GM18907 (cell line): ENCODE results near the gene TEKT2.

Experiments
- ATAC-seq: cut with Tn5 transposase; IDR thresholded peaks from one replicate; pipeline ENCODE4 v1.9.1; 2021; ENCODE audit warnings: mild to moderate bottlenecking, moderate library complexity; ENCODE audit not compliant: unreplicated experiment

Gene TEKT2, protein sequence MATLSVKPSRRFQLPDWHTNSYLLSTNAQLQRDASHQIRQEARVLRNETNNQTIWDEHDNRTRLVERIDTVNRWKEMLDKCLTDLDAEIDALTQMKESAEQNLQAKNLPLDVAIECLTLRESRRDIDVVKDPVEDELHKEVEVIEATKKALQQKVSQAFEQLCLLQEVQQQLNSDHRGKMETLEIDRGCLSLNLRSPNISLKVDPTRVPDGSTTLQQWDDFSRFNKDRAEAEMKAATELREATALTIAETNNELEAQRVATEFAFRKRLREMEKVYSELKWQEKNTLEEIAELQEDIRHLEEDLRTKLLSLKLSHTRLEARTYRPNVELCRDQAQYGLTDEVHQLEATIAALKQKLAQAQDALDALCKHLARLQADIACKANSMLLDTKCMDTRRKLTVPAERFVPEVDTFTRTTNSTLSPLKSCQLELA

DNA sequence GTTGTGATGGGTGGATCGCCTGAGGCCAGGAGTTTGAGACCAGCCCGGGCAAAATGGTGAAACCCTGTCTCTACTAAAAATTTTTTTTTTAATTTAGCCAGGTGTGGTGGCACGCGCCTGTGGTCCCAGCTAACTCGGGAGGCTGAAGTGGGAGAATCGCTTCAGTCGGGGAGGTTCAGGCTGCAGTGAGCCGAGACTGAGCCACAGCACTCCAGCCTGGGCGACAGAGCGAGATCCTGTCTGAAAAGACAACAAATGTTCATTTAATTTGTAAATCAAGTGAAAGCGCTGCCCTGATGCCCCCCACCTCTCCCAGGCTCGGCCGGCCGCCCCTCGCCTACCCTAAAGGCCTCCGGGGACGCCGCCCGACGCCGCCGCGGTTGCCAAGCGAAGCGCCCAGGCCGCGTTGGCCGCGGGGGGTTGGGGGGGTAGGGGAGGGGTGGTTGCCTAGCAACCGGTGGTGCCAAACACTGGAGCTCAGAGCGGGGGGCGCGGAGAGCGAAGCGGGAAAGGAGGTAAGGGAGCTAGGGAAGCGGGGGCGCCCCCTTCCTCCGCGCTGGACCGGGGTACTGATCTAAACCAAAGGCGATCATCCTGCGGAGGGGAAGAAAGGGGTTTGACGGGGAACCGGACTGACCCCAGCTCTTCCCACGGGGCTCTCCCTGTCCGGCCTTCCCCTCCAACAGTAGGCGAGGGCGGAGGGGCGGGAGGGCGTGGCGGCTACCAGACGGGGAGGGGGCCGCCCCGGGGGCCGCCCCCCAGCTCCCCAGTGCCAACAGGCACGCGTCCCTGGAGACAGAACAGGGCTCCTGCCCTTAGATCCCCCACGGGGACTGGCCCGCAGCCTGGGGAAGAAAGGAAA, at the start of gene TEKT2:
TEKT2 (plus strand) TSS at position 460 of the 862 bp plus-strand sequence. CDS start 828 bp downstream, outside the sequence.
- no peak for ATAC-seq

DNA sequence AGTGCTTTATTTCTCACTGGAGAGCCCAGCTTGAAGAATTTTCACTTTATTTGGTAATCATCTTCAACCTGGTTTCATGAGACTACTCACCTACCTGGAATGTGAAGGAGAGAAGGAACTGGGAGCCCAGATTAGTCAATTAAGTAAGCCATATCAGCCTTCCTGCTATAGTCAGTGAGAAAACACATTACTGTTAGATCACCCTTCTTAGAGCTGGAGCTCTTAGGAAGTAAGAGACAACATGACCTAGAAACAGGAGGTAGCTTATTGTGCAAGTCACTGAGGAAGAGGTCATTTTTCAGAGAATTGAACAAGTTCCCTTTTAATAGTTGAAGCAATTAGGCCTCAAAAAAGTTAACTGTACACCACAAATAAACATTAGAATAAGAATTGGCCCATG, 49.2 kb upstream of the TEKT2 start:
- no peak for ATAC-seq

DNA sequence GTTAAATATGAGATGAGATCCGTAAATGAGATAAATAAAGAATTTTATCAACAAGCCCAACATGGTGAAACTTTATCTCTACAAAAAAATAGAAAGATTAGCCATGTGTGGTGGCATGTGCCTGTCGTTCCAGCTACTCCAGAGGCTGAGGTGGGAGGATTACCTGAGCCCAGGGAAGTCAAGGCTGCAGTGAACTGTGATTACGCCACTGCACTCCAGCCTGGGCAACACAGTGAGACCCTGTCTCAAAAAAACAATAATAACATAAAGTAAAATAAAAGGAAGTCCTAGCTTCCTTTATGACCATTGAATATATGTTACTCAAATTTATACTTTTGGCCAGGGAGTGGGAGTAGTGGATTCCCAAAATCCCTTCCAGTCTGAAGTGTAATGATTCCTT, 48.7 kb upstream of the TEKT2 start:
- ATAC-seq: no peak

DNA sequence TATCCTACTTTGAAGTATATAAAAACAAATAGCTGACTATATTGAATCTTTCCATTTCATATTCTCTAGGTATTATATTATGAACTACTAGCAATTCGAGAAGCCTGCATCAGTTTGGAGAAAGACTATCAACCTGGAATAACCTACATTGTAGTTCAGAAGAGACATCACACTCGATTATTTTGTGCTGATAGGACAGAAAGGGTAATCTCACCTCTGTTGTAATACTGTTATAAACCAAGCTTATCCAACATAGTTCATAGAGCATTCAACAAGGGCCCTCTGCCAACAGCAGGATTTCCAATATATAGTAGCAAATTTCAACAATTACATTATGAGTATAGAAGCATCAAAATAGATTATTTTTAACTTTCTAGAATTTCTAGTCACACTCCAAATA, 43.7 kb upstream of the TEKT2 start:
- no peak for ATAC-seq

DNA sequence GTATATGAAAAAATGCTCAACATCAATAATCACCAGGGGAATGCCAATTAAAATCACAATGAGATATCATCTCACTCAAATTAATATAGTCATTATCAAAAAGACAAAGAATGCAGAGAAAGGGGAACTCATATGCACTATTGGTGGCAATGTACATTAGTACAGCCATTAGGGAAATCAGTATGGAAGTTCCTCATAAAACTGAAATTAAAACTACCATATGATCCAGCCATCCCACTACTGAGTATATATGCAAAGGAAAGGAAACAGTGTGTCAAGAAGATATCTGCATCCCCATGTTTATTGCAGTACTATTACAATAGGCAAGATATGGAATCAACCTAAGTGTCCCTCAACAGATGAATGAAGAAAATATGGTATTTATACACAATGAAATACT, 32.1 kb upstream of the TEKT2 start:
- ATAC-seq: no peak

DNA sequence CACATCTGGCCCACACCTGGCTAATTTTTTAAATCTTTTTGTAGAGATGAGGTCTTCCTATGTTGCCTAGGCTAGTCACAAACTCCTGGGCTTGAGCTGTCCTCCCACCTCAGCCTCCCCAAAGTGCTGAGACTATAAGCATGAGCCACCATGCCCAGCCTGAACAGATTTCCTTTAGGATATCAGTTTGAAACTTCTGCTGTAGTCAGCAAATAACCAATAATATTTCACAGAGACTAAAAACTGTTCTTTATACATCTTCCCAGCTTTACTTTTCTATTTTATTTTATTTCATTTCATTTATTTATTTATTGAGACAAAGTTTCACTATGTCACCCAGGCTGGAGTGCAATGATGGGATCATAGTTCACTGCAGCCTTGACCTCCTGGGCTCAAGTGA, 29.9 kb upstream of the TEKT2 start:
- ATAC-seq: no peak

DNA sequence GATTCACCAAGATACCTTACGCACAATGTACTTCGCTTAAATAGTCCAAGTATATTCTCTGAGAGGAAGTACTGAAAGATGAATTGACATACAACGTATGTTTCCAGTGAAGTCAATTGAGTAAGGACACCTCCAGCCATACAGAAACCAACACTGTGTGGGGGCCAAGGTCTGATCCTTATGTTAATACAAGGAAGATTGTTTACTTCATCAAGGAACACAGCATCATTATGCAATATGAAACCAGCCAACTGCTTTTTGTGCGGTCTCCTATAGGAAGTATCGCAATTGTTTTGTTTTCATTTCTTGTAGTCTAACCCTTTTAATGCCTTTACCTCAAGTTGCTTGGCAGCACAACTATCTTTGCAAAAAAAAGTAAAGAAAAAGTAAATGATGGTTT, 28.2 kb upstream of the TEKT2 start:
- ATAC-seq: no peak

DNA sequence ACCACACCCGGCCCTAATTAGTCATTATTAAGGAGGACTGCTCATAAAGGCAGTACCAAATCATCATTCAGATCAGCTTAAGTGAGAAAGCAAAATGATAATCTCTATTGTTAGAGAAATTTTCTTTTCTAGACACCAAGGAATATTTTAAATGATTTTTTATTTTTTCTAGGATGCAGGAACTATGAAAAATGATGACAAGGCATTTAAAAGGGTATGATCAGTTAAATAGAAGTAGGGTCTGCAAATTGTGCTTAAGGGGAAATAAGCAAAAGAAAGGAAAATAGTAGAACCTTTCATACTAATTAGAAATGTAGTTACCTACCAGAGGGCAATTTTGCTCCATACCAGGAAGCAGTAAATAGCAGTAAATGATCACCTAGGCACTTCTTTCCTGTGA, 21.6 kb upstream of the TEKT2 start:
- ATAC-seq: no peak

DNA sequence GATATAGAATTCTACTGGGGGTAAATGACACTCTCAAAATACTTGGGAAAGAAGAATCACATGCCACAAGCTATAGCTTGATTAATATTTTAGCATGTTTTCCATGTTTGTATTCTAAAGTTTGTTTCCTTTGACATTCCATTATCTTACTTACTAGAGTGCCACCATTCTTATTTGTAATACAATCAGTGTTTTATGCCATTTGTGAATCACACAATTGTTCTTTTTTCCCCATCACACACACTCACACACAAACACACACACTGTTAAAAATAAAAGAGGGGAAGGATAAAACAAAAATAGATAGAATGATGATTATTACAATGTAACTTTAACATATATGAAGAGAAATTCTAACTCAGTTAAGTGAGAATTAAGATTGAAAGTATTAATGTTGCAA, 16.0 kb upstream of the TEKT2 start:
- ATAC-seq: no peak

DNA sequence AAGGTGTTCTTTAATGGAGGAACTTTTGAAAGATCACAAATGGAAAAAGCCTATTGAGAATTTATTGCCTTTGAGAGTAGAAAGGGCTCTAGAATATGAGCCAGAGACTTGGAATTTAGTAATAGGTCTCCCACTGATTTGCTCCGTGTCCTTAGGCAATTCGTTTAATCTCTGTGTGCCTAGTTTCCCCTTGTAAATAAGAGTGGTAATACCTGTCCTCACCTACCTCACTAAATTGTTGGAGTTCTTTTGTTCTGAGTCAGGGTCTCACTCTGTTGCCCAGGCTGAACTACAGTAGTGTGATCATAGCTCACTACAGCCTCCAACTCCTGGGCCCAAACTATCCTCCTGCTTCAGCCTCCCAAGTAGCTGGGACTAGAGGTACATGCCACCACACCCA, 15.0 kb upstream of the TEKT2 start:
- no peak for ATAC-seq

DNA sequence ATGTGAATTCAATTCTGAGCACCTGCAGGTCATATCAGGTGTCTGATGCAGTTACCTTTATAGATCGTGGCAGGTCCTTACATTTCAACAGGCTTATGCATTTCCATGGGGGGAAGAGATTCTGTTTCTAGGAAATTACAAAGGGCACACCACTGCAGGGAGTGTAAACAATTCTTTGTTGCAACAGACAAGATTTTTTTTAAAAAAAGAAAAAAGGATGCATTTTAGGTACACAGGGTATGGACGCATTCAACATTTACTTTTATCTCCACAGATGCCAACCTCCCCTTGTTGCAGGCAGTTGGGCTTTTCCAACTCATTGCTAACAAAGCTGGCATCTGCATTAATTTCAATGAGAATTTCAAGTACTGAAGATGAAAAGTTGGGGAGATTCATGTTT, 13.5 kb upstream of the TEKT2 start:
- ATAC-seq: no peak

DNA sequence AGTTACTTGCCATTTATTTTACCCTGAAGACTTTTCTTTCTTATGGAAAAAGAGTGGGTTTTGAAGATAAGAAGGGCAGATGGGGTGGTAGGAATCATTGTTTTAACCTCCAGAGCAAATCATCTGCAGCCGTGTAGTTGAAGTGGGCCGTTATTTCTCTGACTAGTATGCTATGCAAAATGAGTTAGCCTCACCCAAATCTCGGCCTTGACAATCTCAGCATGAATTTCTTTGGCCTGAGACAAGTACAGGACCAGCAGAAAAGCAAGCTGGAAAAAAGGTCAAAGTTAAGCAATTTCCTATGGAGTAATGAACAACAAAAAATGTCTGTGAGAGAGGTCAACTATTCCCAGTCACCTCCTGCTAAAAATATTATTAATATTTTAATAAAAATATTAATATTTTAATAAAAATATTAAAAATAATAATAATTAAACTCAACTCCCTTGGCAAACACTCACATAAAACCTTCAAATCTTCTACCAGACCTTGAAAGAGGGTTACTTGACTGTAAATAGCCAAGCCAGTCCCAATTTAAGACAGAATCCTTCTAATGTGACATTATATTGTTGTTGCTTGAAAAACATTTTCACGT, 6.8 kb upstream of the TEKT2 start:
- no peak for ATAC-seq

DNA sequence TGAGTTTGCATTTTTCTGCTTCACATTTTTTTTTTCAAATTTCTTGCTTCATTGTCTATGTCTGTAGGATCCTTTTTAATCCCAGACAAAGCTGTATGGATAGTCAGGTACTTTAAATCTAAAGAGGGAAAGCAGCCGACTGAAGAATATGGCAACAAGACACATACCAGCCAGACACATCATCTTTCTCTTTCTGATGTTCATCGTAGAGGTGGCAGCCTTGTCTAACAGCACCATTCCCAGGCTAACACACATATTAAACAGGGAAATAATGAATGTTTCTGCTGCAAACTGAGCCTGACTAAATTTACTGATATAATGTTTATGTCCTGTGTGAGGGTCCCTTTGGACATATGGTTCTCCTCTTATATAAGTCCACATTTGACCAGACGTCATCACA, 3.7 kb upstream of the TEKT2 start:
- ATAC-seq: no peak

DNA sequence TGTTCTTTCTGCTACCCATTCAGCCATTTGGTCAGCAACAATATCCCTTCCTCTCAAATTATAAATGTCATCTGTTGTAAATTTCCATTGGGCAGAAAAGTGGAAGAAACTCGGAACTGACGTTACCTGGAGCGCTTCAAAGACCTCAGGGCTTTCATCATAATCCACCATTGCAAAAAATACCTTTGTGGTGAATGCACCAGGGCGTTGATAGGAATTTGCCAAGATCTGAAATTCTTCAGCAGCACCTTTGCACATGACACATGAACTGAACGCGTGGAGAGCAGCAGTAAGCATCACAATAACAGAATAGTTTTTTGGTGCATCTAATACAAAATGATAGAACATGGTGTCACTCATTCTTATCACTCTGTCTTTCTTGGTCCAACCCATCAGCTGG, 3.1 kb upstream of the TEKT2 start:
- ATAC-seq: no peak

DNA sequence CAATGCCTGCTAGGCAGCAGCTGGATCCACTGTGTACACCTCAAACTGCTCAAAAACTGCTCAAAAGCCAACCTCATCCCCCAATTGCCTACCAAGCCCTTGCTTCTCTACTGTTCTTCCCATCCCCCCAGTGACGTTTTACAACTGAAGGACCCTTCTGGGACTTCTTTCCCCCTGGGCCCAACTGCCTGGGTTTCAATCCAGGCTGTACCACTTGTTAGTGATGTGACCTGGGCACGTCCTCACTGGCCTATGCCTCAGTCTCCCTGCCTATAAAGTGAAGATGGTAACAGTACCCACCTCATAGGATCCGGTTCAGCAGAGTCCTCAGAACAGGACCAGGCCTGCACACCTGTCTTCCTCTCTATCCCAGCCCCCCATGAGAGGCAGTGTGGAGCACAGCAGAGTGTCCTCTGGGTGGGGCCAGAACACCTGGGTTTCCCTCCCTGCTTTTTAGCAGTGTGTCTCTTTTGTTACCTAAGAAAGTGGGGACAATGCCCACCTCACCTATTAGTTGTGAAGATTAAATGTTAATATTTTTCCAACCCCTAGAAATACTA, 1.9 kb upstream of the TEKT2 start:
- ATAC-seq: no peak

DNA sequence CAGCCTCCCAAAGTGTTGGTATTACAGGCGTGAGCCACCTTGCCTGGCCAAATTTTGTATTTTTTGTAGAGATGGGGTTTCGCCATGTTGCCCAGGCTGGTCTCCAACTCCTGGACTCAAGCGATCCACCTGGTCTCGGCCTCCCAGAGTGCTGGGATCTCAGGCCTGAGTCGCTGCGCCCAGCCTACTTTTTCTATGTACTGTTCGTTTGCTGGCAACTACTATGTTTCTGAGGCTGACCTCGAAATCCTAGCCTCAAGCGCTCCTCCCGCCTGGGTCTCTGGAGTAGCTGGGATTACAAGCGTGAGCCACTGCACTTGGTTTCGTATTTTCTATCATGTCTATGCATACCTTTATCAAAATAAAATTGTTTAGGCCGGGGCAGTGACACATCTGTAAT, 675 bp upstream of the TEKT2 start:
- no peak for ATAC-seq

DNA sequence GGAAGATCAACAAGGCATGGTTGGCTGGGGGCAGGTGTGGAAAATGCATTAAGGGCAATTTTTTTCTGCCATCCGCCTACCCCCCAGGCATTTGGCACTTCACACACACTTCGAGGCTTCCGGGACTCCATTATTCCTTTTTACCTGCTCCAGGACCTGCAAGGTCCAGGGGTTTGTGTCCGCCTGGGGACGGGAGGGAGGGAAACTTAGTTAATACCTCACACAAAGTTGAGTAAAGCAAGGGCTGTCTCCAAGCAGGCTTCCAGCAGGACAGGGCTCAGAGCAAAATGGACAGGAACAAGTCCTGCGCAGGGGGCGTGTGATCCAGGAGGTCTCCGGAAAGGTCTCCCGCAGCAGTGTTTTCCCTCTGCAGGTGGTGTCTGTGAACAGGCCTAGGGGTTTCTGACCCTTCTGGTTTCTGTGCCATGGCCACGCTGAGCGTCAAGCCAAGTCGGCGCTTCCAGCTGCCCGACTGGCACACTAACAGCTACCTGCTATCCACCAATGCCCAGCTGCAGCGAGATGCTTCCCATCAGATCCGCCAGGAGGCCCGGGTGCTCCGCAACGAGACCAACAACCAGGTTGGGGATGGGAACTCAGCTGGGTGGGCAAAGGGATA, 712 bp downstream of the TEKT2 start:
- no peak for ATAC-seq

DNA sequence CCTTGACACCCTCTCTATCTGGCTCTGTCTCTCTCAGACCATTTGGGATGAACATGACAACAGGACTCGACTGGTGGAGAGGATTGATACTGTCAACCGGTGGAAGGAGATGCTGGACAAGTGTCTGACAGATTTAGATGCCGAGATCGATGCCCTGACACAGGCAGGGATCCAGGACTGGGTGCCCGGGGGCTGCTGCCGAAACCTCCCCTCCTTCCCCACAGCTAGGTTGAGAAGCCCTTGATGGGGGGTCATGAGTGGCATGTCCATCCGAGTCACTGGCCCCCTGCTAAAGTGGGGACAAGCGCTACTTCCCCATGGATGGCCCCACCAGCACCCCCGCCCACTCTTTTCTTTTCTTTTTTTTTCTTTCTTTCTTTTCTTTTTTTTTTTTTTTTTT, 1.2 kb downstream of the TEKT2 start:
- no peak for ATAC-seq

DNA sequence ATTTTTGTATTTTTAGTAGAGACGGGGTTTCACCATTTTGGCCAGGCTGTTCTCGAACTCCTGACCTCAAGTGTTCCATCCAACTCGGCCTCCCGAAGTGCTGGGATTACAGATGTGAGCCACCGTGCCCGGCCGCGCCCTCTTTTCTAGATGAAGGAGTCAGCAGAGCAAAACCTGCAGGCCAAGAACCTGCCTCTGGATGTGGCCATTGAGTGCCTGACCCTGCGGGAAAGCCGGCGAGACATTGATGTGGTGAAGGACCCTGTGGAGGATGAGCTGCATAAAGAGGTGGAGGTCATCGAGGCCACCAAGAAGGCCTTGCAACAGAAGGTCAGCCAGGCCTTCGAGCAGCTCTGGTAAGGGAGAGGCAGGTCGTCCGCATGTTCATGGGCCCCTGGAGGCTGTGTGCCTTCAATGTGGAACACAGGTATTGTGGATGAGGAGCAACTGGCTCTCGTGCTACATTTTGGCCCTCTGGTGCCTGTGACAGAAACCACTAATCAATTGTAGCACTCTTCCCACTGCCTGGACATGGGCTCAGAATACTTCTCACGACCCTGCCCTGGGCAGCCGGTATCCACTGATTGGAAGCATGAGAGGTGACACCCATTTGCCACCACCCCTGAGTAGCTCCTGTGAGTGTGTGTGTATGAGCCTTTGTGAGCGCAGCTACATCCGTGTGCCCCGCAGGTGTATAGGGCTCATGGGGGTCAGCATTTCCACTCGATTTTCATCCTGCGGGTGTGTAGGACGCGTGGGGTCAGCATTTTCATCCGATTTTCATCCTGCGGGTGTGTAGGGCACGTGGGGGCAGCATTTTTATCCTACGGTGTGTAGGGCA, 2.0 kb downstream of the TEKT2 start:
- no peak for ATAC-seq
